ENCODE data around the gene RPL18. TPM values are rescaled to one million over a fixed set of nuclear protein-coding genes. Genes with fewer than 3 reads are reported as not detected.
"Not testable (repeated sequence)": the region's sequence is repeated elsewhere in the genome, so short reads cannot be mapped to it uniquely, and the experiment has no call there.

The RPL18 gene
- total and polyA plus RNA-seq, 2 donors (not counting 1 experiment from before 2014, with no cell fraction given): 1,166 to 2,054 TPM

DNA sequence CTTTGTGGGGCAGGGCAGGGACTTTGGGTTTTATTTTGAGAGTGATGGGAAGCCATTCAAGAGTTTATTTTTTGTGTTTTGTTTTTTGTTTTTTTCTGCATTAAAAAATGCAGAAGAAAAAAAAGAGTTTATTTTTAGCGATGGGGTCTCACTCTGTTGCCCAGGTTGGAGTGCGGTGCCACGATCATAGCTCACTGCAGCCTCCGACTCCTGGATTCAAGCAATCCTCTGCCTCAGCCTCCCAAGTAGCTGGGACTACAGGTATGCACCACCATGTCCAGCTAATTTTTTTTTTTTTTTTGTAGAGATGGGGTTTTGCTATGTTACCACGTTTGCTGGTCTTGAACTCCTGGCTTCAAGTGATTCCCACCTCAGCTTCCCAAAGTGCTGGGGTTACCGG is 39.5 kb upstream of the RPL18 start:
- Histone ChIP-seq H3K27ac (ENCODE audit: insufficient read depth, low read length) (no peak overlapping the region), H3K4me1 (ENCODE audit: control insufficient read depth, extremely low read depth, insufficient read depth, low read length) (peaks cover 9% of the 10 kb centered on the region), H4K20me1 (ENCODE audit: control insufficient read depth, extremely low read depth, insufficient read depth, low read length) (no peaks in the 10 kb centered on the region), H3K4me2 (ENCODE audit: extremely low read depth, insufficient read depth, low read length) (no peak overlapping the region), H3K4me3 (replicated peaks in 1 of 4; ENCODE audit: control extremely low read depth in 1 of 4, insufficient read depth in 1 of 4, low read depth in 3 of 4, low read length in 4 of 4) (no peak overlapping the region), H3K27me3 (ENCODE audit: control insufficient read depth, insufficient read depth, low read length) (no peaks in the 10 kb centered on the region), H3K9me3 (ENCODE audit: control insufficient read depth, insufficient read depth, low read depth, low read length) (no peaks in the 10 kb centered on the region), H2AFZ (ENCODE audit: low read length) (no peak overlapping the region), H3K36me3 (ENCODE audit: control insufficient read depth, insufficient read depth, low read length) (no peaks in the 10 kb centered on the region), H3K9ac (ENCODE audit: insufficient read depth, low read length) (no peak overlapping the region), H3K79me2 (ENCODE audit: control insufficient read depth, insufficient read depth, low read length) (no peaks in the 10 kb centered on the region)
- TF ChIP-seq EZH2 (IDR thresholded peaks at IDR 0.05; ENCODE audit: low read length, missing control alignments): no peak
- TF ChIP-seq, protein P1, sequence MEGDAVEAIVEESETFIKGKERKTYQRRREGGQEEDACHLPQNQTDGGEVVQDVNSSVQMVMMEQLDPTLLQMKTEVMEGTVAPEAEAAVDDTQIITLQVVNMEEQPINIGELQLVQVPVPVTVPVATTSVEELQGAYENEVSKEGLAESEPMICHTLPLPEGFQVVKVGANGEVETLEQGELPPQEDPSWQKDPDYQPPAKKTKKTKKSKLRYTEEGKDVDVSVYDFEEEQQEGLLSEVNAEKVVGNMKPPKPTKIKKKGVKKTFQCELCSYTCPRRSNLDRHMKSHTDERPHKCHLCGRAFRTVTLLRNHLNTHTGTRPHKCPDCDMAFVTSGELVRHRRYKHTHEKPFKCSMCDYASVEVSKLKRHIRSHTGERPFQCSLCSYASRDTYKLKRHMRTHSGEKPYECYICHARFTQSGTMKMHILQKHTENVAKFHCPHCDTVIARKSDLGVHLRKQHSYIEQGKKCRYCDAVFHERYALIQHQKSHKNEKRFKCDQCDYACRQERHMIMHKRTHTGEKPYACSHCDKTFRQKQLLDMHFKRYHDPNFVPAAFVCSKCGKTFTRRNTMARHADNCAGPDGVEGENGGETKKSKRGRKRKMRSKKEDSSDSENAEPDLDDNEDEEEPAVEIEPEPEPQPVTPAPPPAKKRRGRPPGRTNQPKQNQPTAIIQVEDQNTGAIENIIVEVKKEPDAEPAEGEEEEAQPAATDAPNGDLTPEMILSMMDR (conservative IDR thresholded peaks at IDR 0.05 in 1 of 2, IDR thresholded peaks at IDR 0.05 in 1 of 2; ENCODE audit: low read depth in 1 of 2, low read length in 2 of 2): no peak
- DNase-seq (ENCODE audit: low read depth in 2 of 2): no peak

- H3K27ac ChIP-seq (ENCODE audit: insufficient read depth, low read length); DNase-seq (ENCODE audit: low read depth in 2 of 2); H3K27me3 ChIP-seq (ENCODE audit: control insufficient read depth, insufficient read depth, low read length); H3K36me3 ChIP-seq (ENCODE audit: control insufficient read depth, insufficient read depth, low read length); H2AFZ ChIP-seq (ENCODE audit: low read length); H3K79me2 ChIP-seq (ENCODE audit: control insufficient read depth, insufficient read depth, low read length); H3K9me3 ChIP-seq (ENCODE audit: control insufficient read depth, insufficient read depth, low read depth, low read length); H3K9ac ChIP-seq (ENCODE audit: insufficient read depth, low read length); H3K4me1 ChIP-seq (ENCODE audit: control insufficient read depth, extremely low read depth, insufficient read depth, low read length); H3K4me2 ChIP-seq (ENCODE audit: extremely low read depth, insufficient read depth, low read length); H3K4me3 ChIP-seq (replicated peaks in 1 of 4; ENCODE audit: control extremely low read depth in 1 of 4, insufficient read depth in 1 of 4, low read depth in 3 of 4, low read length in 4 of 4); H4K20me1 ChIP-seq (ENCODE audit: control insufficient read depth, extremely low read depth, insufficient read depth, low read length): not testable (repeated sequence)
These were observed 38.9 kb upstream of the RPL18 start for GRCh38 chr19:48657828-48658227.

- H3K4me2 ChIP-seq (ENCODE audit: extremely low read depth, insufficient read depth, low read length): no peak overlapping the region
- H2AFZ ChIP-seq (ENCODE audit: low read length): no peak overlapping the region
- H3K27ac ChIP-seq (ENCODE audit: insufficient read depth, low read length): peak overlapping the region; percentile 22
- H3K36me3 ChIP-seq (ENCODE audit: control insufficient read depth, insufficient read depth, low read length): no peaks in the 10 kb centered on the region
- no peaks in the 10 kb centered on the region for H3K9me3 ChIP-seq (ENCODE audit: control insufficient read depth, insufficient read depth, low read depth, low read length)
- no peaks in the 10 kb centered on the region for H3K27me3 ChIP-seq (ENCODE audit: control insufficient read depth, insufficient read depth, low read length)
- DNase-seq (ENCODE audit: low read depth in 2 of 2): peak; percentile 93
- no peak overlapping the region for H3K4me3 ChIP-seq (replicated peaks in 1 of 4; ENCODE audit: control extremely low read depth in 1 of 4, insufficient read depth in 1 of 4, low read depth in 3 of 4, low read length in 4 of 4)
- H3K4me1 ChIP-seq (ENCODE audit: control insufficient read depth, extremely low read depth, insufficient read depth, low read length): peaks cover 9% of the 10 kb centered on the region
- TF ChIP-seq, protein P1 (conservative IDR thresholded peaks at IDR 0.05 in 1 of 2, IDR thresholded peaks at IDR 0.05 in 1 of 2; ENCODE audit: low read depth in 1 of 2, low read length in 2 of 2): no peak
- no peak for TF ChIP-seq EZH2 (IDR thresholded peaks at IDR 0.05; ENCODE audit: low read length, missing control alignments)
- H4K20me1 ChIP-seq (ENCODE audit: control insufficient read depth, extremely low read depth, insufficient read depth, low read length): no peaks in the 10 kb centered on the region
- H3K79me2 ChIP-seq (ENCODE audit: control insufficient read depth, insufficient read depth, low read length): no peaks in the 10 kb centered on the region
- H3K9ac ChIP-seq (ENCODE audit: insufficient read depth, low read length): no peak overlapping the region
These were observed 38.0 kb upstream of the RPL18 start for GRCh38 chr19:48656840-48657474.

Measured in fibroblast of lung (primary cell).